Measurements from ENCODE around the gene CXCR3. TPM values are rescaled to one million over a fixed set of nuclear protein-coding genes. Genes with fewer than 3 reads are reported as not detected.

The CXCR3 gene
- polyA plus RNA-seq, 1 donor (not counting 4 experiments of a cell fraction or from before 2014, with no cell fraction given): not detected

DNA sequence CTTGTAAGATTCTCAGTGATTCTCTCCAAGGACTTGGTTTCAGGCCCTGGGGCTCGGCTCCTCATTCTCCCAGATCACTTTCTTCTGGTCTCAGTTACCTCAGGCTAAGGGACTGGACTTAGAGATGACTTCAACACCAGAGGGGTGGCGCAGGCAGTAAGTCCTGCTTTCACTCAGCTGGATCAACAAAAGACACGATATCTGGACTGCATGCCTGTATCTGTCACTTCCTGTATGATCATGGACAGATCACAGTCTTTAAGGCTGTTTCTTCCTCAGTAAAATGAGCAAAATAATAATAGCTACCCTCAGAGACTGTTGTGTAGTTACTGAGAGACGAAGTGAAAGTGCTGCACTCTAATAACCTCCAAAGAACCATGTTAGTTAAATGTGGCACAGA lies 19.5 kb upstream of the CXCR3 start:
- Histone ChIP-seq H3K36me3 (ENCODE audit: control insufficient read depth in 2 of 2, extremely low read depth in 1 of 2, insufficient read depth in 2 of 2, low read length in 2 of 2) (no peaks in the 10 kb centered on the region), H4K20me1 (ENCODE audit: control insufficient read depth, extremely low read depth, insufficient read depth, low read length) (no peaks in the 10 kb centered on the region), H3K27ac (ENCODE audit: control insufficient read depth, insufficient read depth, low read length) (no peak overlapping the region), H3K4me2 (ENCODE audit: control insufficient read depth, extremely low read depth, insufficient read depth, low read depth, low read length) (no peak overlapping the region), H3K4me3 (ENCODE audit: control insufficient read depth in 2 of 3, extremely low read depth in 1 of 3, insufficient read depth in 2 of 3, low read depth in 1 of 3, low read length in 3 of 3) (no peak overlapping the region), H3K27me3 (ENCODE audit: control insufficient read depth, extremely low read depth, insufficient read depth, low read length) (no peaks in the 10 kb centered on the region), H3K9ac (ENCODE audit: control insufficient read depth, extremely low read depth, insufficient read depth, low read length) (no peak overlapping the region), H3K79me2 (ENCODE audit: control insufficient read depth, insufficient read depth, low read length) (no peaks in the 10 kb centered on the region), H2AFZ (ENCODE audit: control insufficient read depth, low read length) (no peak overlapping the region), H3K4me1 (ENCODE audit: control insufficient read depth, extremely low read depth, insufficient read depth, low read length) (peaks cover 6% of the 10 kb centered on the region), H3K9me1 (ENCODE audit: control insufficient read depth, extremely low read depth, insufficient read depth, low read length) (no peaks in the 10 kb centered on the region), H3K9me3 (ENCODE audit: control insufficient read depth, low read depth, low read length) (no peaks in the 10 kb centered on the region)
- no peak for TF ChIP-seq EZH2 (IDR thresholded peaks at IDR 0.05; ENCODE audit: low read length)
- TF ChIP-seq, protein P1, sequence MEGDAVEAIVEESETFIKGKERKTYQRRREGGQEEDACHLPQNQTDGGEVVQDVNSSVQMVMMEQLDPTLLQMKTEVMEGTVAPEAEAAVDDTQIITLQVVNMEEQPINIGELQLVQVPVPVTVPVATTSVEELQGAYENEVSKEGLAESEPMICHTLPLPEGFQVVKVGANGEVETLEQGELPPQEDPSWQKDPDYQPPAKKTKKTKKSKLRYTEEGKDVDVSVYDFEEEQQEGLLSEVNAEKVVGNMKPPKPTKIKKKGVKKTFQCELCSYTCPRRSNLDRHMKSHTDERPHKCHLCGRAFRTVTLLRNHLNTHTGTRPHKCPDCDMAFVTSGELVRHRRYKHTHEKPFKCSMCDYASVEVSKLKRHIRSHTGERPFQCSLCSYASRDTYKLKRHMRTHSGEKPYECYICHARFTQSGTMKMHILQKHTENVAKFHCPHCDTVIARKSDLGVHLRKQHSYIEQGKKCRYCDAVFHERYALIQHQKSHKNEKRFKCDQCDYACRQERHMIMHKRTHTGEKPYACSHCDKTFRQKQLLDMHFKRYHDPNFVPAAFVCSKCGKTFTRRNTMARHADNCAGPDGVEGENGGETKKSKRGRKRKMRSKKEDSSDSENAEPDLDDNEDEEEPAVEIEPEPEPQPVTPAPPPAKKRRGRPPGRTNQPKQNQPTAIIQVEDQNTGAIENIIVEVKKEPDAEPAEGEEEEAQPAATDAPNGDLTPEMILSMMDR (optimal IDR thresholded peaks at IDR 0.05 in 1 of 3, IDR thresholded peaks at IDR 0.05 in 1 of 3, conservative IDR thresholded peaks at IDR 0.05 in 1 of 3; ENCODE audit: extremely low read depth in 1 of 3, insufficient read depth in 2 of 3, low read length in 3 of 3): no peak
- DNase-seq (ENCODE audit: low read depth, low spot score) (no peak), FAIRE-seq (no peak)
- dilution Hi-C loops (cut with MboI; ENCODE audit: extremely low pct_ligation_motif_present, low sequenced_read_pairs): no loop called here

DNA sequence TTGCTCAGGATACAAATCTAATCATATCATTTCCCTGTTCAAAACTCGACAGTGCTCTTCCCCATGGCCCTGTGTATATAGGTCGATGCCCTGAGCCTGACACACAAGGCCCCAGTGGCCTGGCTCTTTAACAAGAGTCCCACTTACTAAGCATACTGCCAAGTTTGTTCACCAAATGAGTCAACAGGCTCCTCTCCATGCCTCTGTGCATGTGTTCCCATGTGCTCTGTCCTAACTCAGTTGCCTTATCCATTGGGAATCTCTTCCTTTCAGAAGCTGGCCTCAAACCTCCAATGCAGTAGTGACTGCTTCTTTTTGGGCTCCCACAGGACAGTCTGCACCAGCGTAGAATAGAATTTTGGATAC lies 18.9 kb upstream of the CXCR3 start:
- peaks cover 6% of the 10 kb centered on the region for H3K4me1 ChIP-seq (ENCODE audit: control insufficient read depth, extremely low read depth, insufficient read depth, low read length)
- H3K27ac ChIP-seq (ENCODE audit: control insufficient read depth, insufficient read depth, low read length): no peak overlapping the region
- FAIRE-seq: no peak
- H4K20me1 ChIP-seq (ENCODE audit: control insufficient read depth, extremely low read depth, insufficient read depth, low read length): no peaks in the 10 kb centered on the region
- no peak overlapping the region for H3K9ac ChIP-seq (ENCODE audit: control insufficient read depth, extremely low read depth, insufficient read depth, low read length)
- H3K9me1 ChIP-seq (ENCODE audit: control insufficient read depth, extremely low read depth, insufficient read depth, low read length): no peaks in the 10 kb centered on the region
- no peak for DNase-seq (ENCODE audit: low read depth, low spot score)
- no peaks in the 10 kb centered on the region for H3K79me2 ChIP-seq (ENCODE audit: control insufficient read depth, insufficient read depth, low read length)
- dilution Hi-C loops (cut with MboI; ENCODE audit: extremely low pct_ligation_motif_present, low sequenced_read_pairs): no loop called here
- no peak overlapping the region for H3K4me3 ChIP-seq (ENCODE audit: control insufficient read depth in 2 of 3, extremely low read depth in 1 of 3, insufficient read depth in 2 of 3, low read depth in 1 of 3, low read length in 3 of 3)
- no peaks in the 10 kb centered on the region for H3K9me3 ChIP-seq (ENCODE audit: control insufficient read depth, low read depth, low read length)
- H3K27me3 ChIP-seq (ENCODE audit: control insufficient read depth, extremely low read depth, insufficient read depth, low read length): no peaks in the 10 kb centered on the region
- H3K4me2 ChIP-seq (ENCODE audit: control insufficient read depth, extremely low read depth, insufficient read depth, low read depth, low read length): no peak overlapping the region
- no peak for TF ChIP-seq EZH2 (IDR thresholded peaks at IDR 0.05; ENCODE audit: low read length)
- TF ChIP-seq, protein P1 (optimal IDR thresholded peaks at IDR 0.05 in 1 of 3, IDR thresholded peaks at IDR 0.05 in 1 of 3, conservative IDR thresholded peaks at IDR 0.05 in 1 of 3; ENCODE audit: extremely low read depth in 1 of 3, insufficient read depth in 2 of 3, low read length in 3 of 3): no peak
- H2AFZ ChIP-seq (ENCODE audit: control insufficient read depth, low read length): no peak overlapping the region
- no peaks in the 10 kb centered on the region for H3K36me3 ChIP-seq (ENCODE audit: control insufficient read depth in 2 of 2, extremely low read depth in 1 of 2, insufficient read depth in 2 of 2, low read length in 2 of 2)

Data from keratinocyte (primary cell).